Activated CD4-positive, CD25-positive, alpha-beta regulatory T cell treated with anti-CD3 and anti-CD28 coated beads, Interleukin-2, amount 50 U/mL, for 72 hours (primary cell): ENCODE measurements around the gene BLTP3A.
"Not testable (repeated sequence)": the region's sequence is repeated elsewhere in the genome, so short reads cannot be mapped to it uniquely, and the experiment has no call there.

Experiments used
- DNase-seq: peaks from one replicate; pipeline ENCODE4 v3.0.0; 2021

The BLTP3A gene

GRCh38 chr6:34791164-34791700 is 651 bp upstream of the BLTP3A start:
- no peak for DNase-seq

- DNase-seq: no peak
These were observed 970 bp downstream of the BLTP3A start for GRCh38 chr6:34792605-34793500.

GRCh38 chr6:34793877-34794276 is 2.0 kb downstream of the BLTP3A start:
- DNase-seq: no peak

- DNase-seq: no peak
These were observed 4.0 kb downstream of the BLTP3A start for GRCh38 chr6:34795836-34796425.

GRCh38 chr6:34798057-34798456 is 6.2 kb downstream of the BLTP3A start:
- no peak for DNase-seq

GRCh38 chr6:34799547-34799946 is 7.7 kb downstream of the BLTP3A start:
- DNase-seq: no peak

- DNase-seq: no peak
These were observed 12.7 kb downstream of the BLTP3A start for GRCh38 chr6:34804543-34804942.

- not testable (repeated sequence) for DNase-seq
These were observed 13.2 kb downstream of the BLTP3A start for GRCh38 chr6:34805074-34805473.

- no peak for DNase-seq
These were observed 15.0 kb downstream of the BLTP3A start for GRCh38 chr6:34806738-34807453.

GRCh38 chr6:34808473-34808872 is 16.6 kb downstream of the BLTP3A start:
- DNase-seq: not testable (repeated sequence)

- DNase-seq: not testable (repeated sequence)
These were observed 17.5 kb downstream of the BLTP3A start for GRCh38 chr6:34809419-34809818.

GRCh38 chr6:34810017-34810882 is 18.4 kb downstream of the BLTP3A start:
- no peak for DNase-seq

- DNase-seq: no peak
These were observed 19.2 kb downstream of the BLTP3A start for GRCh38 chr6:34810936-34811632.

- DNase-seq: no peak
These were observed 21.3 kb downstream of the BLTP3A start for GRCh38 chr6:34813028-34813713.

- no peak for DNase-seq
These were observed 24.9 kb downstream of the BLTP3A start for GRCh38 chr6:34816635-34817301.

GRCh38 chr6:34817446-34817845 is 25.6 kb downstream of the BLTP3A start:
- DNase-seq: no peak

GRCh38 chr6:34818872-34819570 is 27.1 kb downstream of the BLTP3A start:
- DNase-seq: not testable (repeated sequence)

GRCh38 chr6:34819571-34820480 is 27.9 kb downstream of the BLTP3A start:
- no peak for DNase-seq

GRCh38 chr6:34829137-34829536 is 37.3 kb downstream of the BLTP3A start:
- no peak for DNase-seq
